KMS-11 (cell line): Measurements from ENCODE around the gene PTPN20.

ENCODE experiments used
- H2AFZ ChIP-seq: fragments of 200-600 bp; sonication (generic); 2 replicates; pipeline ENCODE4 v1.6.1; 2016; ENCODE audit warnings: antibody characterized with exemption, mixed run types, low read depth
- H3K27ac ChIP-seq: fragments of 200-600 bp; sonication (generic); 2 replicates; pipeline ENCODE4 v1.6.1; 2016; ENCODE audit warnings: mild to moderate bottlenecking, mixed run types
- H3K27me3 ChIP-seq: fragments of 200-600 bp; sonication (generic); 2 replicates; pipeline ENCODE4 v1.6.1; 2017; ENCODE audit warnings: mild to moderate bottlenecking, low read depth, mixed run types, moderate library complexity; ENCODE audit not compliant: insufficient read depth
- H3K36me3 ChIP-seq: fragments of 200-600 bp; sonication (generic); 2 replicates; pipeline ENCODE4 v1.6.1; 2017; ENCODE audit warnings: mild to moderate bottlenecking, mixed run types; ENCODE audit not compliant: insufficient read depth
- H3K4me1 ChIP-seq: fragments of 200-600 bp; sonication (generic); 2 replicates; pipeline ENCODE4 v1.6.1; 2016; ENCODE audit warnings: mild to moderate bottlenecking, low read depth, mixed run types; ENCODE audit not compliant: poor library complexity, severe bottlenecking
- H3K4me2 ChIP-seq: fragments of 200-600 bp; sonication (generic); 2 replicates; pipeline ENCODE4 v1.7.0; 2016; ENCODE audit warnings: mild to moderate bottlenecking, mixed run types
- H3K4me3 ChIP-seq: fragments of 200-600 bp; sonication (generic); IDR thresholded peaks from 2 replicates; pipeline ENCODE4 v1.6.1; 2017; ENCODE audit warnings: low read depth, low read length, mixed read lengths; ENCODE audit not compliant: insufficient read depth
- H3K79me2 ChIP-seq: fragments of 200-600 bp; sonication (generic); 2 replicates; pipeline ENCODE4 v1.6.1; 2016; ENCODE audit warnings: low read depth, mixed run types; ENCODE audit not compliant: insufficient read depth
- H3K9ac ChIP-seq: fragments of 200-600 bp; sonication (generic); 2 replicates; pipeline ENCODE4 v1.6.1; 2016; ENCODE audit warnings: mild to moderate bottlenecking, mixed run types
- H4K20me1 ChIP-seq: fragments of 200-600 bp; sonication (generic); 2 replicates; pipeline ENCODE4 v1.6.1; 2016; ENCODE audit warnings: mild to moderate bottlenecking, mixed run types; ENCODE audit not compliant: insufficient read depth
- CTCF ChIP-seq: fragments of 200-600 bp; sonication (generic); conservative IDR thresholded peaks from 2 replicates; pipeline ENCODE4 v1.6.1; 2017; ENCODE audit warnings: low read depth, mild to moderate bottlenecking, antibody characterized with exemption, low read length, moderate library complexity, mixed read lengths

The PTPN20 gene

GRCh38 chr10:47013507-47014154 lies 102.4 kb downstream of the PTPN20 start:
- no peak overlapping the region for H3K4me2 ChIP-seq

GRCh38 chr10:47015404-47015803 lies 104.2 kb downstream of the PTPN20 start:
- H3K27ac ChIP-seq = no peak overlapping the region
- H3K27me3 ChIP-seq = no peaks in the 10 kb centered on the region
- no peaks in the 10 kb centered on the region for H3K36me3 ChIP-seq
- H4K20me1 ChIP-seq = no peaks in the 10 kb centered on the region
- TF ChIP-seq CTCF = no peak
- H2AFZ ChIP-seq = no peak overlapping the region
- no peaks in the 10 kb centered on the region for H3K4me1 ChIP-seq
- H3K9ac ChIP-seq = no peak overlapping the region
- H3K4me3 ChIP-seq = no peak overlapping the region
- no peaks in the 10 kb centered on the region for H3K79me2 ChIP-seq
- no peak overlapping the region for H3K4me2 ChIP-seq

More at GRCh38 chr10:47013507-47014154, 102.4 kb downstream of the PTPN20 start:
- Histone ChIP-seq H4K20me1 (no peaks in the 10 kb centered on the region), H3K9ac (no peak overlapping the region), H2AFZ (no peak overlapping the region), H3K36me3 (no peaks in the 10 kb centered on the region), H3K4me3 (no peak overlapping the region), H3K27me3 (no peaks in the 10 kb centered on the region), H3K79me2 (no peaks in the 10 kb centered on the region), H3K4me1 (no peaks in the 10 kb centered on the region), H3K27ac (no peak overlapping the region)
- no peak for TF ChIP-seq CTCF

- H4K20me1 ChIP-seq = no peaks in the 10 kb centered on the region
- no peak overlapping the region for H3K4me2 ChIP-seq
- no peak overlapping the region for H3K27ac ChIP-seq
- no peaks in the 10 kb centered on the region for H3K79me2 ChIP-seq
- no peaks in the 10 kb centered on the region for H3K27me3 ChIP-seq
- no peak overlapping the region for H3K9ac ChIP-seq
- TF ChIP-seq CTCF = no peak
- no peaks in the 10 kb centered on the region for H3K36me3 ChIP-seq
- no peaks in the 10 kb centered on the region for H3K4me1 ChIP-seq
- no peak overlapping the region for H2AFZ ChIP-seq
- no peak overlapping the region for H3K4me3 ChIP-seq
Measured at GRCh38 chr10:47016564-47016963, 105.3 kb downstream of the PTPN20 start.

- Histone ChIP-seq H3K27ac (no peak overlapping the region), H3K4me1 (no peaks in the 10 kb centered on the region), H3K27me3 (no peaks in the 10 kb centered on the region), H3K79me2 (no peaks in the 10 kb centered on the region), H3K9ac (no peak overlapping the region), H4K20me1 (no peaks in the 10 kb centered on the region), H3K36me3 (no peaks in the 10 kb centered on the region), H3K4me3 (no peak overlapping the region), H3K4me2 (no peak overlapping the region), H2AFZ (no peak overlapping the region)
- no peak for TF ChIP-seq CTCF
Measured at GRCh38 chr10:47018026-47018735, 107.0 kb downstream of the PTPN20 start.
